Hepatocyte (in vitro differentiated cells): ENCODE data around the gene SLX4. TPM values are rescaled to one million over a fixed set of nuclear protein-coding genes. Genes with fewer than 3 reads are reported as not detected.

Source experiments
- DNase-seq: peaks from one replicate; pipeline ENCODE4 v3.0.0-alpha.2; 2016; ENCODE audit warnings: low spot score
- H2AFZ ChIP-seq: fragments of 200-600 bp; sonication (generic); 2 replicates; pipeline ENCODE4 v1.6.0; 2016; ENCODE audit warnings: antibody characterized with exemption, mild to moderate bottlenecking
- H3K27ac ChIP-seq: fragments of 200-600 bp; sonication (generic); 2 replicates; pipeline ENCODE4 v1.5.1; 2016; ENCODE audit warnings: mild to moderate bottlenecking
- H3K27me3 ChIP-seq: fragments of 200-600 bp; sonication (generic); 2 replicates; pipeline ENCODE4 v1.6.1; 2016
- H3K36me3 ChIP-seq: fragments of 200-600 bp; sonication (generic); replicated peaks from 2 replicates; pipeline ENCODE4 v1.5.1; 2016; ENCODE audit warnings: low read depth; ENCODE audit not compliant: insufficient read depth
- H3K4me1 ChIP-seq: fragments of 200-600 bp; sonication (generic); 2 replicates; pipeline ENCODE4 v1.5.1; 2016; ENCODE audit warnings: mild to moderate bottlenecking, moderate library complexity; ENCODE audit not compliant: insufficient read depth
- H3K4me2 ChIP-seq: fragments of 200-600 bp; sonication (generic); 2 replicates; pipeline ENCODE4 v1.6.0; 2016
- H3K4me3 ChIP-seq: fragments of 200-600 bp; sonication (generic); 2 replicates; pipeline ENCODE4 v1.5.1; 2016; ENCODE audit warnings: mild to moderate bottlenecking
- H3K79me2 ChIP-seq: fragments of 200-600 bp; sonication (generic); 2 replicates; pipeline ENCODE4 v1.6.0; 2017; ENCODE audit warnings: mild to moderate bottlenecking
- H3K9me2 ChIP-seq: fragments of 200-600 bp; sonication (generic); replicated peaks from 2 replicates; pipeline ENCODE4 v1.6.0; 2017; ENCODE audit warnings: mild to moderate bottlenecking; ENCODE audit not compliant: insufficient read depth
- H3K9me3 ChIP-seq: fragments of 200-600 bp; sonication (generic); 2 replicates; pipeline ENCODE4 v1.5.1; 2016; ENCODE audit warnings: low read depth, mild to moderate bottlenecking
- H4K20me1 ChIP-seq: fragments of 200-600 bp; sonication (generic); 2 replicates; pipeline ENCODE4 v1.6.0; 2016; ENCODE audit warnings: mild to moderate bottlenecking; ENCODE audit not compliant: insufficient read depth, poor library complexity, severe bottlenecking
- CTCF ChIP-seq: fragments of 200-600 bp; sonication (generic); IDR thresholded peaks from 2 replicates; pipeline ENCODE4 v1.5.1; 2016; ENCODE audit warnings: antibody characterized with exemption, mild to moderate bottlenecking; ENCODE audit not compliant: poor library complexity
- EZH2 ChIP-seq: fragments of 200-600 bp; sonication (generic); IDR thresholded peaks from 2 replicates; pipeline ENCODE4 v1.6.1; 2016; ENCODE audit warnings: antibody characterized with exemption, mild to moderate bottlenecking, borderline replicate concordance
- EZH2phosphoT487 ChIP-seq: fragments of 200-600 bp; sonication (generic); IDR thresholded peaks from one replicate; pipeline ENCODE4 v1.6.1; 2018; ENCODE audit warnings: antibody characterized with exemption, mild to moderate bottlenecking, low read depth, moderate library complexity; ENCODE audit not compliant: unreplicated experiment, severe bottlenecking
- WGBS: methylation state at CpG from one replicate; pipeline ENCODE4 v1.1.6; 2016; ENCODE audit warnings: low lambda C conversion rate; ENCODE audit errors: missing lambda C conversion rate; 5-methylcytosine and 5-hydroxymethylcytosine counted together
- polyA plus RNA-seq: library from polyadenylated mRNA; unstranded; fragments of >200 nt; fragmentation: Nextera tagmentation; extraction: Ambion mirVana; gene quantifications from 2 replicates; pipeline ENCODE4 v1.2.1, GENCODE V29; 2016
- total RNA-seq: library from RNA; depleted of rRNA; stranded (reverse); fragments of >200 nt; gene quantifications from 2 replicates; pipeline ENCODE4 v1.2.3, GENCODE V29; 2014

SLX4 gene
- total and polyA plus RNA-seq, 2 experiments from 2014 or later = 1.9 to 4.6 TPM

- Histone ChIP-seq H3K4me3 (no peak overlapping the region), H2AFZ (no peak overlapping the region), H3K79me2 (peaks cover 41% of the 10 kb centered on the region), H3K4me2 (peak overlapping the region; percentile 71), H3K27ac (peak overlapping the region; percentile 96), H4K20me1 (no peaks in the 10 kb centered on the region), H3K9me3 (no peaks in the 10 kb centered on the region), H3K27me3 (no peaks in the 10 kb centered on the region), H3K4me1 (peaks cover 68% of the 10 kb centered on the region), H3K9me2 (no peaks in the 10 kb centered on the region), H3K36me3 (no peaks in the 10 kb centered on the region)
- WGBS = 78% methylated on average over 14 of the region's 14 CpGs
- no peak for TF ChIP-seq EZH2phosphoT487
- TF ChIP-seq EZH2 = no peak
- TF ChIP-seq CTCF = no peak
- peak; percentile 4 for DNase-seq
These were observed 31.8 kb upstream of the SLX4 start for GRCh38 chr16:3643095-3643730.

GRCh38 chr16:3642397-3643094 lies 31.1 kb upstream of the SLX4 start:
- H3K4me1 ChIP-seq = peaks cover 73% of the 10 kb centered on the region
- DNase-seq = peak; percentile 88
- no peaks in the 10 kb centered on the region for H3K36me3 ChIP-seq
- TF ChIP-seq EZH2phosphoT487 (no peak), EZH2 (no peak), CTCF (no peak)
- peak overlapping the region; percentile 96 for H3K27ac ChIP-seq
- H3K9me3 ChIP-seq = no peaks in the 10 kb centered on the region
- H3K4me3 ChIP-seq = no peak overlapping the region
- H4K20me1 ChIP-seq = no peaks in the 10 kb centered on the region
- WGBS = 49% methylated on average over 21 of the region's 21 CpGs
- H2AFZ ChIP-seq = no peak overlapping the region
- peak overlapping the region; percentile 71 for H3K4me2 ChIP-seq
- no peaks in the 10 kb centered on the region for H3K27me3 ChIP-seq
- H3K9me2 ChIP-seq = no peaks in the 10 kb centered on the region
- peaks cover 43% of the 10 kb centered on the region for H3K79me2 ChIP-seq

GRCh38 chr16:3641801-3642396 lies 30.5 kb upstream of the SLX4 start:
- H3K27ac ChIP-seq = peak overlapping the region; percentile 96
- no peaks in the 10 kb centered on the region for H3K36me3 ChIP-seq

More at GRCh38 chr16:3641801-3642396, 30.5 kb upstream of the SLX4 start:
- no peak overlapping the region for H3K4me3 ChIP-seq
- H3K9me2 ChIP-seq = no peaks in the 10 kb centered on the region
- H3K79me2 ChIP-seq = peaks cover 46% of the 10 kb centered on the region
- H3K27me3 ChIP-seq = no peaks in the 10 kb centered on the region
- H3K9me3 ChIP-seq = no peaks in the 10 kb centered on the region
- no peak for DNase-seq
- no peaks in the 10 kb centered on the region for H4K20me1 ChIP-seq
- H3K4me2 ChIP-seq = no peak overlapping the region
- peaks cover 73% of the 10 kb centered on the region for H3K4me1 ChIP-seq
- WGBS = 93% methylated on average over 9 of the region's 9 CpGs
- no peak for TF ChIP-seq CTCF
- TF ChIP-seq EZH2phosphoT487 = no peak
- TF ChIP-seq EZH2 = no peak
- no peak overlapping the region for H2AFZ ChIP-seq
